ENCODE measurements around the gene CPNE4. TPM values are rescaled to one million over a fixed set of nuclear protein-coding genes. Genes with fewer than 3 reads are reported as not detected.

CPNE4 gene
- total RNA-seq, 4 donors from 2014 or later = 0.17 to 0.52 TPM; not detected in 2

GRCh38 chr3:131690800-131691199 is 344.0 kb downstream of the CPNE4 start:
- no peak for DNase-seq (ENCODE audit: extremely low spot score)
- Histone ChIP-seq H3K4me1 (no peaks in the 10 kb centered on the region), H3K36me3 (no peaks in the 10 kb centered on the region), H3K27me3 (no peaks in the 10 kb centered on the region), H3K4me3 (no peak overlapping the region), H3K27ac (replicated peaks in 1 of 4) (no peak overlapping the region), H3K9me3 (no peaks in the 10 kb centered on the region)
- WGBS = 76% methylated on average over 6 of the region's 6 CpGs
- intact Hi-C loops (cut with DNase I) = no loop called here
- TF ChIP-seq EP300 (IDR thresholded peaks at IDR 0.05) (no peak), POLR2A (IDR thresholded peaks at IDR 0.05; ENCODE audit: low read depth) (no peak), POLR2AphosphoS5 (IDR thresholded peaks at IDR 0.05) (no peak)
- TF ChIP-seq, protein P1, sequence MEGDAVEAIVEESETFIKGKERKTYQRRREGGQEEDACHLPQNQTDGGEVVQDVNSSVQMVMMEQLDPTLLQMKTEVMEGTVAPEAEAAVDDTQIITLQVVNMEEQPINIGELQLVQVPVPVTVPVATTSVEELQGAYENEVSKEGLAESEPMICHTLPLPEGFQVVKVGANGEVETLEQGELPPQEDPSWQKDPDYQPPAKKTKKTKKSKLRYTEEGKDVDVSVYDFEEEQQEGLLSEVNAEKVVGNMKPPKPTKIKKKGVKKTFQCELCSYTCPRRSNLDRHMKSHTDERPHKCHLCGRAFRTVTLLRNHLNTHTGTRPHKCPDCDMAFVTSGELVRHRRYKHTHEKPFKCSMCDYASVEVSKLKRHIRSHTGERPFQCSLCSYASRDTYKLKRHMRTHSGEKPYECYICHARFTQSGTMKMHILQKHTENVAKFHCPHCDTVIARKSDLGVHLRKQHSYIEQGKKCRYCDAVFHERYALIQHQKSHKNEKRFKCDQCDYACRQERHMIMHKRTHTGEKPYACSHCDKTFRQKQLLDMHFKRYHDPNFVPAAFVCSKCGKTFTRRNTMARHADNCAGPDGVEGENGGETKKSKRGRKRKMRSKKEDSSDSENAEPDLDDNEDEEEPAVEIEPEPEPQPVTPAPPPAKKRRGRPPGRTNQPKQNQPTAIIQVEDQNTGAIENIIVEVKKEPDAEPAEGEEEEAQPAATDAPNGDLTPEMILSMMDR (IDR thresholded peaks at IDR 0.05) = no peak

- Histone ChIP-seq H3K36me3 (no peaks in the 10 kb centered on the region), H3K4me1 (no peaks in the 10 kb centered on the region), H3K9me3 (no peaks in the 10 kb centered on the region), H3K27ac (replicated peaks in 1 of 4) (no peak overlapping the region), H3K27me3 (no peaks in the 10 kb centered on the region), H3K4me3 (no peak overlapping the region)
- DNase-seq (ENCODE audit: extremely low spot score) = no peak
- WGBS = 81% methylated on average over 3 of the region's 3 CpGs
- TF ChIP-seq, protein P1 (IDR thresholded peaks at IDR 0.05) = no peak
- TF ChIP-seq POLR2A (IDR thresholded peaks at IDR 0.05; ENCODE audit: low read depth) = no peak
- intact Hi-C loops (cut with DNase I) = no loop called here
Measured at GRCh38 chr3:131688370-131688769, 346.4 kb downstream of the CPNE4 start.

- intact Hi-C loops (cut with DNase I) = no loop called here
- Histone ChIP-seq H3K27me3 (no peaks in the 10 kb centered on the region), H3K9me3 (no peaks in the 10 kb centered on the region), H3K4me3 (no peak overlapping the region), H3K27ac (replicated peaks in 1 of 4) (no peak overlapping the region), H3K36me3 (no peaks in the 10 kb centered on the region), H3K4me1 (no peaks in the 10 kb centered on the region)
- DNase-seq (ENCODE audit: extremely low spot score) = no peak
- TF ChIP-seq, protein P1 (IDR thresholded peaks at IDR 0.05) = no peak
- TF ChIP-seq EP300 (IDR thresholded peaks at IDR 0.05) = no peak
- no peak for TF ChIP-seq POLR2AphosphoS5 (IDR thresholded peaks at IDR 0.05)
- TF ChIP-seq POLR2A (IDR thresholded peaks at IDR 0.05; ENCODE audit: low read depth) = no peak
- 89% methylated on average over 4 of the region's 4 CpGs for WGBS
Measured at GRCh38 chr3:131669600-131669999, 365.2 kb downstream of the CPNE4 start.

DNA sequence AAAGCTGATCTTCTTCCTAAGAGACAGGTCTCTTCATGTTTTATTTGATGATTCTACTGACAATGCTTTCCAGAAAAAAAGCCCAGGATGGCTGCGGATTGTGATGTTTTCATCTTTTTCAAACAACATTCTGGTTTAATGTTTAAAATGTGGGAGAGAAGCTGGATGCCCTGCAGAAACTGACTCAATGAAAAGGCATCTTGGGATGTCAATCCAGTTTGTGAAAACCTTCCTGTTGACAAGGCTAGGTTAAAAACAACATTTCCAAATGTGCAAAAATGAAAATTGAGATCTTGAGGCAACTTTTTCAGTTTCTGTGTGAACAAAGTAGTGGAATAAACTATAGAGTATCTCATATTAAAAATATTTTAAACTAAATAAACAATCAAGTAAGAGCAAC is 376.0 kb downstream of the CPNE4 start:
- TF ChIP-seq POLR2AphosphoS5 (IDR thresholded peaks at IDR 0.05) = no peak
- TF ChIP-seq, protein P1 (IDR thresholded peaks at IDR 0.05) = no peak
- TF ChIP-seq POLR2A (IDR thresholded peaks at IDR 0.05; ENCODE audit: low read depth) = no peak
- TF ChIP-seq EP300 (IDR thresholded peaks at IDR 0.05) = no peak
- Histone ChIP-seq H3K4me1 (no peaks in the 10 kb centered on the region), H3K27me3 (no peaks in the 10 kb centered on the region), H3K9me3 (peaks cover 0 to 14% (median 0%) of the 10 kb centered on the region in 4 donors), H3K27ac (replicated peaks in 1 of 4) (no peak overlapping the region), H3K36me3 (no peaks in the 10 kb centered on the region), H3K4me3 (no peak overlapping the region)
- WGBS = 89% methylated on average over 1 of the region's 1 CpG
- DNase-seq (ENCODE audit: extremely low spot score) = no peak
- intact Hi-C loops (cut with DNase I) = no loop called here

DNA sequence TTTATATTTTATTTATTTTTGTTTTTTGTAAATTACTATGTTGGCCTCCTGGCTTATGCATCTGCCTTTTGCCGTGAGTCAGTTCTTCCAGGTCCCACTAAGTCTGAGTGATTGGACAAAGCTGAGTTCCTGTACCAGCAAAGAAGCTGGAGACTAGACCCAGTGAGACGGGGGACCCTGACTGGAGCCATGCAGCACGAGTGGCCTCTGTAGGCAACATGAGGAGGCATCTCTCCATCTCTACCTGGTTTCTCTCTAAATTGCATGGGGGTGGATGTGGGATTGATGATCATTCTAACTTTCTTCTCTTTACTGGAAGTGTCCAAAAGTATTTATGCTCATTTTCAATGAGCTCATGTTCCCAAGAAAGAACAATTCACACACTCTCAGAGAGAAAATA is 376.7 kb downstream of the CPNE4 start:
- WGBS = 76% methylated on average over 3 of the region's 3 CpGs
- intact Hi-C loops (cut with DNase I) = no loop called here
- no peak overlapping the region for H3K27ac ChIP-seq (replicated peaks in 1 of 4)
- no peaks in the 10 kb centered on the region for H3K4me1 ChIP-seq
- H3K4me3 ChIP-seq = no peak overlapping the region
- no peak for DNase-seq (ENCODE audit: extremely low spot score)
- no peaks in the 10 kb centered on the region for H3K27me3 ChIP-seq
- H3K36me3 ChIP-seq = no peaks in the 10 kb centered on the region
- TF ChIP-seq POLR2A (IDR thresholded peaks at IDR 0.05; ENCODE audit: low read depth) = no peak
- no peak for TF ChIP-seq EP300 (IDR thresholded peaks at IDR 0.05)
- TF ChIP-seq POLR2AphosphoS5 (IDR thresholded peaks at IDR 0.05) = no peak
- TF ChIP-seq, protein P1 (IDR thresholded peaks at IDR 0.05) = no peak
- H3K9me3 ChIP-seq = peaks cover 0 to 14% (median 0%) of the 10 kb centered on the region in 4 donors
